Vagina (tissue), 2 donors: ENCODE measurements around the gene TMEM163. TPM values are rescaled to one million over a fixed set of nuclear protein-coding genes. Genes with fewer than 3 reads are reported as not detected.

Experiments used
- DNase-seq, 2 donors: peaks; one replicate each; pipeline ENCODE4 v3.0.0-alpha.2; 2017; ENCODE audit errors: extremely low spot score in 2 of 2
- H3K27ac ChIP-seq: fragments of 200-600 bp; sonication (generic); one replicate; pipeline ENCODE4 v1.5.1; 2019
- H3K27me3 ChIP-seq: fragments of 200-600 bp; sonication (generic); one replicate; pipeline ENCODE4 v1.5.1; 2019
- H3K36me3 ChIP-seq, 2 donors: fragments of 200-600 bp; sonication (generic); one replicate each; pipeline ENCODE4 v1.5.1; 2017 to 2019
- H3K4me1 ChIP-seq: fragments of 200-600 bp; sonication (generic); one replicate; pipeline ENCODE4 v1.5.1; 2019
- H3K4me3 ChIP-seq, 2 donors: fragments of 200-600 bp; sonication (generic); 1 replicate in 1 of 2; 2 replicates in 1 of 2; pipeline ENCODE4 v1.5.1; 2016 to 2019
- H3K9me3 ChIP-seq: fragments of 200-600 bp; sonication (generic); one replicate; pipeline ENCODE4 v1.5.1; 2019
- POLR2A ChIP-seq, 2 donors: fragments of 450-650 bp; IDR thresholded peaks; one replicate each; pipeline ENCODE4 v1.6.1; 2017; ENCODE audit warnings: antibody characterized with exemption in 2 of 2, mild to moderate bottlenecking in 2 of 2, moderate library complexity in 2 of 2
- POLR2AphosphoS5 ChIP-seq, 2 donors: sonication (generic); formaldehyde crosslinking; IDR thresholded peaks; one replicate each; pipeline ENCODE4 v1.9.0; 2017; ENCODE audit warnings: antibody characterized with exemption in 2 of 2, mild to moderate bottlenecking in 2 of 2, low read depth in 1 of 2; ENCODE audit not compliant: insufficient read depth in 1 of 2
- intact Hi-C: fragments of 100-400 bp; cut with DNase I; formaldehyde crosslinking; loops from one replicate; pipeline ENCODE4 v1.15.1; 2023
- total RNA-seq: library from RNA; depleted of rRNA; stranded (reverse); fragments of >200 nt; gene quantifications from one replicate; pipeline ENCODE4 v1.2.3, GENCODE V29; 2016
- TF ChIP-seq, protein P1 (sequence below), 3 experiments: fragments of 450-650 bp in 2 of 3; fragments of 200-600 bp in 1 of 3; sonication (generic) in 1 of 3; IDR thresholded peaks; one replicate each; pipeline ENCODE4 v1.5.1; 2017 to 2019; ENCODE audit warnings: antibody characterized with exemption in 3 of 3, mild to moderate bottlenecking in 2 of 3, moderate library complexity in 2 of 3

Gene TMEM163
- total RNA-seq, 1 donor from 2014 or later: not detected

- no peak overlapping the region for H3K27ac ChIP-seq
- H3K36me3 ChIP-seq: peaks cover 0 to 4% of the 10 kb centered on the region in 2 donors
- H3K4me1 ChIP-seq: no peaks in the 10 kb centered on the region
- TF ChIP-seq POLR2AphosphoS5 (IDR thresholded peaks at IDR 0.05; ENCODE audit: insufficient read depth in 1 of 2, low read depth in 1 of 2) (no peak), POLR2A (IDR thresholded peaks at IDR 0.05) (no peak)
- TF ChIP-seq, protein P1, sequence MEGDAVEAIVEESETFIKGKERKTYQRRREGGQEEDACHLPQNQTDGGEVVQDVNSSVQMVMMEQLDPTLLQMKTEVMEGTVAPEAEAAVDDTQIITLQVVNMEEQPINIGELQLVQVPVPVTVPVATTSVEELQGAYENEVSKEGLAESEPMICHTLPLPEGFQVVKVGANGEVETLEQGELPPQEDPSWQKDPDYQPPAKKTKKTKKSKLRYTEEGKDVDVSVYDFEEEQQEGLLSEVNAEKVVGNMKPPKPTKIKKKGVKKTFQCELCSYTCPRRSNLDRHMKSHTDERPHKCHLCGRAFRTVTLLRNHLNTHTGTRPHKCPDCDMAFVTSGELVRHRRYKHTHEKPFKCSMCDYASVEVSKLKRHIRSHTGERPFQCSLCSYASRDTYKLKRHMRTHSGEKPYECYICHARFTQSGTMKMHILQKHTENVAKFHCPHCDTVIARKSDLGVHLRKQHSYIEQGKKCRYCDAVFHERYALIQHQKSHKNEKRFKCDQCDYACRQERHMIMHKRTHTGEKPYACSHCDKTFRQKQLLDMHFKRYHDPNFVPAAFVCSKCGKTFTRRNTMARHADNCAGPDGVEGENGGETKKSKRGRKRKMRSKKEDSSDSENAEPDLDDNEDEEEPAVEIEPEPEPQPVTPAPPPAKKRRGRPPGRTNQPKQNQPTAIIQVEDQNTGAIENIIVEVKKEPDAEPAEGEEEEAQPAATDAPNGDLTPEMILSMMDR (IDR thresholded peaks at IDR 0.05): no peak
- H3K27me3 ChIP-seq: no peaks in the 10 kb centered on the region
- H3K9me3 ChIP-seq: no peaks in the 10 kb centered on the region
- no peak for DNase-seq
- no peak overlapping the region for H3K4me3 ChIP-seq
- intact Hi-C loops: no loop called here
Observed at GRCh38 chr2:134435936-134436335, 282.9 kb downstream of the TMEM163 start.

DNA sequence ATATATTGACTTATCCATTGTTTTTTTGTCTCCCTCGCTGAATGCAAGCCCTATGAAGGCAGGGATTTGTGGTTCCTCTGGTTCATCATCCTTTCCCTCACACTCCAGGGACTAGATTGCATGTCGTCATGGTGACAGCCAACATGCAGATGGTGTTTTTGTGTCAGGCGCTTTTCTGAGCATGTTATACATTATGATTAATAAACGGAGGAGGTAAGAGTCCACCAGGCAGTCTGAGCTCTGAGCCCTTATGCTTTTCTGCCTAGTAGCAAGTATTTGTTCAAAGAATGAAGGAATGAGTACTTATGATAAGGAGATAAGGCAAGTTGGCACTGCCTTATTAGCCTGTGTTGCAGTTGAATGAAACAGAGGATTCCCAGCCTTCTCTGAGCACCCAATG, 283.3 kb downstream of the TMEM163 start:
- no peaks in the 10 kb centered on the region for H3K27me3 ChIP-seq
- no peak overlapping the region for H3K4me3 ChIP-seq
- no peak for DNase-seq
- TF ChIP-seq POLR2A (IDR thresholded peaks at IDR 0.05): no peak
- TF ChIP-seq POLR2AphosphoS5 (IDR thresholded peaks at IDR 0.05; ENCODE audit: insufficient read depth in 1 of 2, low read depth in 1 of 2): no peak
- TF ChIP-seq, protein P1 (IDR thresholded peaks at IDR 0.05): no peak
- intact Hi-C loops: no loop called here
- H3K4me1 ChIP-seq: no peaks in the 10 kb centered on the region
- H3K36me3 ChIP-seq: peaks cover 0 to 4% of the 10 kb centered on the region in 2 donors
- no peak overlapping the region for H3K27ac ChIP-seq
- H3K9me3 ChIP-seq: no peaks in the 10 kb centered on the region

- Histone ChIP-seq H3K27ac (no peak overlapping the region), H3K9me3 (no peaks in the 10 kb centered on the region), H3K27me3 (no peaks in the 10 kb centered on the region), H3K36me3 (peaks cover 0 to 12% of the 10 kb centered on the region in 2 donors), H3K4me3 (no peak overlapping the region), H3K4me1 (no peaks in the 10 kb centered on the region)
- intact Hi-C loops: no loop called here
- no peak for DNase-seq
- TF ChIP-seq, protein P1 (IDR thresholded peaks at IDR 0.05): no peak
- no peak for TF ChIP-seq POLR2AphosphoS5 (IDR thresholded peaks at IDR 0.05; ENCODE audit: insufficient read depth in 1 of 2, low read depth in 1 of 2)
- no peak for TF ChIP-seq POLR2A (IDR thresholded peaks at IDR 0.05)
Observed at GRCh38 chr2:134433979-134434378, 284.8 kb downstream of the TMEM163 start.

- Histone ChIP-seq H3K27ac (no peak overlapping the region), H3K27me3 (no peaks in the 10 kb centered on the region), H3K4me3 (no peak overlapping the region), H3K9me3 (no peaks in the 10 kb centered on the region), H3K36me3 (peaks cover 0 to 12% of the 10 kb centered on the region in 2 donors), H3K4me1 (no peaks in the 10 kb centered on the region)
- TF ChIP-seq, protein P1 (IDR thresholded peaks at IDR 0.05): no peak
- TF ChIP-seq POLR2AphosphoS5 (IDR thresholded peaks at IDR 0.05; ENCODE audit: insufficient read depth in 1 of 2, low read depth in 1 of 2): no peak
- intact Hi-C loops: no loop called here
- DNase-seq: no peak
Observed at GRCh38 chr2:134433469-134433868, 285.3 kb downstream of the TMEM163 start.

DNA sequence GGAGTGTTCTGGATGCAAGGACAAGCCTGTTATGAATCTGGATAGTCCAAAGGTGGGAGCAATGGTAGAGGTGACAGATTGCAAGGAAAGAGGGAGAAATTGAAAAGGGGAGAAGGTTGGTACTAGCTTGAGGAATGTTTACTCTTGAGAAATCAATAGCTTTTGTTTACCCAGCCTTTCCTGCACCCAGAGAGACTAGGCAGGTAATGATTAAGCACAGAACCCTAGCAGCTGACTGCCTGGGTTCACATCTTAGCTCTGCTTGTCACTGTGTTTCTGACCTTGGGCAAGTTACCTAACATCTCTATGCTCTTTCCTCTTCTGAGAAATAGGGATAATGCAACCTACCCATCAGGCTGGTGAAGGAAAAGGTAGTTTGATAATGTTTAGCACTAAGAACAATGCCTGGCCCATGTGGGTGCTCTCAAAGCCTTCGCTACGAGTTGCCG, 286.3 kb downstream of the TMEM163 start:
- Histone ChIP-seq H3K27me3 (no peaks in the 10 kb centered on the region), H3K4me3 (no peak overlapping the region), H3K4me1 (no peaks in the 10 kb centered on the region), H3K9me3 (no peaks in the 10 kb centered on the region), H3K36me3 (peaks cover 0 to 12% of the 10 kb centered on the region in 2 donors), H3K27ac (no peak overlapping the region)
- DNase-seq: no peak
- intact Hi-C loops: no loop called here
- TF ChIP-seq POLR2A (IDR thresholded peaks at IDR 0.05) (no peak), POLR2AphosphoS5 (IDR thresholded peaks at IDR 0.05; ENCODE audit: insufficient read depth in 1 of 2, low read depth in 1 of 2) (no peak)
- TF ChIP-seq, protein P1 (IDR thresholded peaks at IDR 0.05): no peak
